ENCODE results near the gene BRPF1. TPM values are rescaled to one million over a fixed set of nuclear protein-coding genes. Genes with fewer than 3 reads are reported as not detected.

BRPF1 gene, protein sequence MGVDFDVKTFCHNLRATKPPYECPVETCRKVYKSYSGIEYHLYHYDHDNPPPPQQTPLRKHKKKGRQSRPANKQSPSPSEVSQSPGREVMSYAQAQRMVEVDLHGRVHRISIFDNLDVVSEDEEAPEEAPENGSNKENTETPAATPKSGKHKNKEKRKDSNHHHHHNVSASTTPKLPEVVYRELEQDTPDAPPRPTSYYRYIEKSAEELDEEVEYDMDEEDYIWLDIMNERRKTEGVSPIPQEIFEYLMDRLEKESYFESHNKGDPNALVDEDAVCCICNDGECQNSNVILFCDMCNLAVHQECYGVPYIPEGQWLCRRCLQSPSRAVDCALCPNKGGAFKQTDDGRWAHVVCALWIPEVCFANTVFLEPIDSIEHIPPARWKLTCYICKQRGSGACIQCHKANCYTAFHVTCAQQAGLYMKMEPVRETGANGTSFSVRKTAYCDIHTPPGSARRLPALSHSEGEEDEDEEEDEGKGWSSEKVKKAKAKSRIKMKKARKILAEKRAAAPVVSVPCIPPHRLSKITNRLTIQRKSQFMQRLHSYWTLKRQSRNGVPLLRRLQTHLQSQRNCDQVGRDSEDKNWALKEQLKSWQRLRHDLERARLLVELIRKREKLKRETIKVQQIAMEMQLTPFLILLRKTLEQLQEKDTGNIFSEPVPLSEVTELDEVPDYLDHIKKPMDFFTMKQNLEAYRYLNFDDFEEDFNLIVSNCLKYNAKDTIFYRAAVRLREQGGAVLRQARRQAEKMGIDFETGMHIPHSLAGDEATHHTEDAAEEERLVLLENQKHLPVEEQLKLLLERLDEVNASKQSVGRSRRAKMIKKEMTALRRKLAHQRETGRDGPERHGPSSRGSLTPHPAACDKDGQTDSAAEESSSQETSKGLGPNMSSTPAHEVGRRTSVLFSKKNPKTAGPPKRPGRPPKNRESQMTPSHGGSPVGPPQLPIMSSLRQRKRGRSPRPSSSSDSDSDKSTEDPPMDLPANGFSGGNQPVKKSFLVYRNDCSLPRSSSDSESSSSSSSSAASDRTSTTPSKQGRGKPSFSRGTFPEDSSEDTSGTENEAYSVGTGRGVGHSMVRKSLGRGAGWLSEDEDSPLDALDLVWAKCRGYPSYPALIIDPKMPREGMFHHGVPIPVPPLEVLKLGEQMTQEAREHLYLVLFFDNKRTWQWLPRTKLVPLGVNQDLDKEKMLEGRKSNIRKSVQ (N-terminal part only)
- 17.2 TPM for total RNA-seq

DNA sequence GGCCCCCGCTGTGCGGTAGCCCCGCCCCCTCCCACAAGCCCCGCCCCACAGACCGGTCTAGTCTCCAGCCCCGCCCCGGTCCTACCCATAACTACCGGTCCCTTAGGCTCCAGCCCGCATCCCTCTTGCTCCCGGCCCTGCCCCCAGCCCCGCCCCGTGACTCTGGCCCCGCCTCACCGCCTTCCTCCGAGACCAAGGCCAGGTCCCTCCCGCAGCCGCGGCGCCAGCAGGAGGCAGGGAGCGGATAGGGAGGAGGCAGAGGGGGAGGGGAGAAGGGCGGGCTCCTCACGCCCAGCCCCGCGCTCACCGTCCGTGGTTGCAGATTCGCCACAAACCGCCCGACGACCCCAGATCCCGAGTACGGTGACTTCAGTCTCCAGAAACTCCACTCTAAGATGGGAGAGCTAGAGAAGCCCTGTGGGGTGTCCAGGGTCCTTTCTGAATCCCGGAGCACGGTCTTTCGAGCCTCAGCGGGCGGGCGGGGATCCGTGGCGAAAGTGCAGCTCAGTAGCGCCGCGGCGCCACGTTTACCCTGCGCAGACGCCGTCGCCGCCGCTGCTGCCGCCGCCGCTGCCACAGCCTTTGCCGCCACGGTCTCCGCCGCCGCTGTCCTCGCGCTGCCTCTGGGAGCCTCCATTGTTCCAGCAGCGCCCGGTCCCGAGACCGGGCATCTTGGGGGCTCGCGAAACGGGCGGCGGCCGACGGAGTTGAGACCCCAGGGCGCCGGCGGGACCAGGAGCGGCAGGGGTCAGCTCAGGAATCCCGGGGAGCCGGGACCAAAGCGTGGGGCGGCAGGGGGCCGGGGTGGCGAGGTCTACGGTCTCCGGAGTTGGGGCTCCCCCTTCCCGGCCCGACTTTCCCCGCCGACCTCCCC lies at the start of gene BRPF1:
TSS of gene BRPF1 (plus strand) at position 530 of the 874 bp plus-strand sequence. CDS start 2,406 bp downstream, outside the sequence.

DNA sequence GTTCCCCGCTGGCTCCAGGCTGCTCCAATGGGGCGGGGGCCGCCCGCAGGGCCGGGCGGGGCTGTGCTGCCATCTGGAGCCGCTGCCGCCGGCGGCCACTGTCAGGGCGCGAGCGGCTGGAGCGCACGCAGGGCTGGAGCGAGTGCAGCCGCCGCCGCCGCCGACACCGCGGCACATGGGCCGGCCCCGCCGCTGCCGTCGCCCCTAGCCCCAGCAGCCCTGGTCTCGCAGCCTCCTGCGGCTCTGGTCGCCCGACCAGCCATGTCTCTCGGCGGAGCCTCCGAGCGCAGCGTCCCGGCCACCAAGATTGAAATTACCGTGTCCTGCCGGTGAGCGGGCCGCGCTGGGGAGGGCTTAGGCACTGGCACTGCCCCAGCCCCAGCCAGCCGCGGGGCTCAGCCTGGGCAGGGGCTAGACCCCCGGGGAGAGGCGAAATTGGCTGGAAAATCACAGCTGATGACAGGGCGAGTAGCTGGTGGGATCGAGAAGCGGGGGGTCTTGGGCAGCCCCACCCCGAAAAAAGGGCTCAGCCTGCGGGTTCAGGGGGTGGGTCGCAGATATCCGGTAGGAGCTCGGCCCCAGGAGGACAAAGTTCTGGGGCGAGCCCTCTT lies 27.7 kb upstream of the BRPF1 start, which contains the start of gene CPNE9:
TSS of gene CPNE9 (plus strand) at position 98 of the 611 bp plus-strand sequence. CDS start at position 262, 164 bp downstream.

DNA sequence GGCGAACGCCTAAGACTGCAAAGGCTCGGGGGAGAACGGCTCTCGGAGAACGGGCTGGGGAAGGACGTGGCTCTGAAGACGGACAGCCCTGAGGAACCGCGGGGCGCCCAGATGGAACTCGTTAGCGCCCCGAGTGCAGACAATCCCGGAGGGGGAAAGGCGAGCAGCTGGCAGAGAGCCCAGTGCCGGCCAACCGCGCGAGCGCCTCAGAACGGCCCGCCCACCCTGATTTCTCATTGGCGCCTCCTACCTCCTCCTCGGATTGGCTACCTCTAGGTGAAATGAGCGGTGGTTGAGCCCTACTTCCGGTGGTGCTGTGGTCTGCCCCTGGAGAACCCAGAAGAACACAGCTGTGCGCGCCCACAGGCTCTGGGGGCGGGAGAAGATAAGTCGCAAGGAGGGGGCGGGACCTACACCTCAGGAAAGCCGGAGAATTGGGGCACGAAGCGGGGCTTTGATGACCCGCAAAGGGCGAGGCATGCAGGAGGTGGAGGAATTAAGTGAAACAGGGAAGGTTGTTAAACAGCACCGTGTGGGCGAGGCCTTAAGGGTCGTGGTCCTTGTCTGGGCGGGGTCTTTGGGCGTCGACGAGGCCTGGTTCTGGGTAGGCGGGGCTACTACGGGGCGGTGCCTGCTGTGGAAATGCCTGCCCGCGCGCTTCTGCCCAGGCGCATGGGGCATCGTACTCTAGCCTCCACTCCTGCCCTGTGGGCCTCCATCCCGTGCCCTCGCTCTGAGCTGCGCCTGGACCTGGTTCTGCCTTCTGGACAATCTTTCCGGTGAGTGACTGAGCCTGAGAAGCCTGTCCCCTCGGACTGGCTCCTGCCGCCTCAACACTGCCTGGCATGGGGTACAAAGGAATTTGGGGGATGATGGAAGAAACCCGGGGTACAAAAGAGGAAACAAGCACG lies 18.4 kb downstream of the BRPF1 start, which contains the start of gene OGG1:
TSS of gene OGG1 (plus strand) at position 308 of the 911 bp plus-strand sequence. CDS start at position 643, 335 bp downstream.

DNA sequence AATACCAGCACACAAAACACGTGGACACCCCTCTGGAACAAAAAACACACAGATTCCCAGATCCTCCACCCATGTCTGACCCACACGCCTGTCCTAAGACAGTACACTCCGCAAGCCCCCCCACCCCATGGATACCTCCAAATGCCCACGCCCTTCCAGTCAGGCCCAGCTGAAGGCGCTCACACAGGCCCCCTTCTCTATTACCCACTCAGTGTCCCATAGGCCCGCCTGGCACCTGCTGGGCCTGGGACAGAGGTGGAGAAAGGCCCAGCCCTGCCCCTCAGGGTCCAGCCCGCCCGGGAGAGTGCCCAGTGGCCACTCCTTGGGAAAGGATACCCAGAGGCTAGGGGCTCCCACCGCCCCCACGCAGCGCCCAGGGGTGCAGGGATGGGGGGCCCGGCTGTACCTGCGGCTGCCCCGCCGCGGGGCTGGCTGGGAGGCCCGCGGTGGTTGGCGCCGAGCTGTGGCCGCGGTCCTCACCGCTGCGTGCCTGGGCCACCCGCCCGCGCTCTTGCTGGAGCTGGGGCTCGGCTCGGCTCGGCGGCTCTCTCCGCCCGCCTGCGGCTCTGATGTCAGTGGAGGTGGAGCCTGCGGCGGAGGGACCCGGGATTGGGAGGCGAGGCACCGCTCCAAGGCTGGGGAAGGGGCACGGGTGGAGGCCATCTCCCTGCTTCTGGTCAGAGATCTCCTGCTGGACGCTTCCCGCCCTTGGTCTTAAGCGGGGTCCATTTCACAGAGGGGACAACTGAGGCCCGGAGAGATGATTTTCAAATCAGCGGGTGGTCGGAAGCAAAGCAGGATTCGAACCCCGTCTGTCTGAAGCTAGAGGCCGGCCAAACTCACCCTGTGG lies 38.1 kb downstream of the BRPF1 start, which contains the start of gene CAMK1:
TSS of gene CAMK1 (minus strand) at position 522 of the 850 bp plus-strand sequence. CDS start 2,198 bp downstream, outside the sequence.

DNA sequence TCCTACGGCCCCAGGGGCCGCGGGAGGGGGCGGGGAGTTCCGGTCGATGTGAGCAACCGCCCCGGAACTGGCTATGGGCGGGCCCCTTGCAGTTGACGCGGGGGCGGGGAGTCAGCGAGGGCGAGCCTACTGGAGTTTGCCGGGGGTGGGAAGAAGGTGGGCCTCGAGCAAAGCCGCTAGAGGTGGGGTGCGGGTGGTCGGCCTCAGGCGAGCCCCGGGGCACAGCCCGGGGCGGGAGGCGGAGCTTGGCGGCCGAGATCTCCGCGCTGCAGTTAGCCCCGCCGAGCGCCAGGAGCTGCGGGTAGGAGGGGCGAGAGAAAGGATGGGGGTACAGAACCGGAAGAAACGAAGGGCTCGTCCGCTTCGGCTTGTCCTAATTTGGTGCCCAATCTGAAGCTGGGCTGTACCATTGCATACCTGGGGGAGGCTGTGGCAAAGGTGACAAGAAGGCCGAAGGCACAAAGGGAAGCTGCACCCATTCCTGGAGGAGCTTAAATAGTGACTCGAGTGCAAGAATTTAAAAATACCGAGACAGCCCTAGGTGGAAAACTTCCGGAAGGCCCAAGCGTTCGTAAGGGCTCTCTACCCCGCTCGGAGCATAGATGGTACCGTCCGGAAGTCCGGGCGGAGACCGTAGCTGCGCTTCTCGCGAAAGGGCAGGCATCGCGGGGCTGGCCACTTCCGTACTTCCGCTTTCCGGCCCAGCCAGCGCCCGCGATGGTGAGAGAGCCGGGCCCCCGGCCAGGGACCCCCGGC lies 61.0 kb downstream of the BRPF1 start, which contains the start of the genes ARPC4 and TADA3:
TSS of gene ARPC4 (plus strand) at position 678 of the 756 bp plus-strand sequence. CDS start at position 718, 40 bp downstream.
TSS of gene TADA3 (minus strand) at position 69 of the 756 bp plus-strand sequence. CDS start 1,007 bp downstream, outside the sequence.

Other genes with a start within 250 kb of the BRPF1 start
- not detected for gene LHFPL4, start 177.9 kb upstream of the BRPF1 start, total RNA-seq
- 29.8 TPM for gene MTMR14, start 82.2 kb upstream of the BRPF1 start, total RNA-seq
- 0.23 TPM for gene CPNE9, start 27.9 kb upstream of the BRPF1 start, total RNA-seq
- 33.7 TPM for gene OGG1, start 18.2 kb downstream of the BRPF1 start, total RNA-seq
- 29.7 TPM for gene CAMK1, start 38.2 kb downstream of the BRPF1 start, total RNA-seq
- gene TADA3, start 60.7 kb downstream of the BRPF1 start, total RNA-seq = 40.0 TPM
- gene ARPC4, start 61.3 kb downstream of the BRPF1 start, total RNA-seq = 103 TPM
- 70.1 TPM for gene TTLL3, start 78.5 kb downstream of the BRPF1 start, total RNA-seq
- gene RPUSD3, start 112.3 kb downstream of the BRPF1 start, total RNA-seq = 24.3 TPM
- 0.18 TPM for gene CIDEC, start 148.5 kb downstream of the BRPF1 start, total RNA-seq
- gene JAGN1, start 158.9 kb downstream of the BRPF1 start, total RNA-seq = 24.0 TPM
- 4.0 TPM for gene IL17RE, start 171.1 kb downstream of the BRPF1 start, total RNA-seq
- gene IL17RC, start 185.4 kb downstream of the BRPF1 start, total RNA-seq = 46.5 TPM
- gene CRELD1, start 202.1 kb downstream of the BRPF1 start, total RNA-seq = 43.0 TPM
- gene PRRT3, start 220.7 kb downstream of the BRPF1 start, total RNA-seq = 3.3 TPM